Measurements from ENCODE around the gene ACSF2.

Gene ACSF2

DNA sequence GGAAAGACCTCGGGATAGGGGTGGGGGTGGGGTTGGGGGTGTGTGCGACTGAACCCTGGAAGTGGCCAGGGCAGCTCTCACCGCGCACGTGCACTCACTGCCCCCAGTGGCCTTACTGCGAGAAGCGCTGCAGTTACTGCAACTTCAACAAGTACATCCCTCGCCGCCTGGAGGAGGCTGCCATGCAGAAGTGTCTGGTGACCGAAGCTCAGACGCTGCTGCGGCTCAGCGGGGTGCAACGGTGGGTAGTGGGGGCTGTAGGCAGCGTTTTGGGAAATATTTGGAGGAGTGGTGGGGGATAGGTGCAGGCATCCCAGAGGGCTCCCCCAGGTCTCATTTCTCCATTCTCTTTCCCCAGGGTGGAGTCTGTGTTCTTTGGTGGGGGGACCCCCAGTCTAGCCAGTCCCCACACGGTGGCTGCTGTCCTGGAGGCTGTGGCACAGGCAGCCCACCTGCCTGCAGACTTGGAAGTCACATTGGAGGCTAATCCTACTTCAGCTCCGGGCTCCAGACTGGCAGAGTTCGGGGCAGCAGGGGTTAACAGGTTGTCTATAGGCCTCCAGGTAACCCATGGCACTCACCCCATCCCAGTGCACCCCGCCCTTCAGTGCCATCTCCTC, 53.6 kb downstream of the ACSF2 start:
- peak; percentile 81 to 92 for DNase-seq

DNA sequence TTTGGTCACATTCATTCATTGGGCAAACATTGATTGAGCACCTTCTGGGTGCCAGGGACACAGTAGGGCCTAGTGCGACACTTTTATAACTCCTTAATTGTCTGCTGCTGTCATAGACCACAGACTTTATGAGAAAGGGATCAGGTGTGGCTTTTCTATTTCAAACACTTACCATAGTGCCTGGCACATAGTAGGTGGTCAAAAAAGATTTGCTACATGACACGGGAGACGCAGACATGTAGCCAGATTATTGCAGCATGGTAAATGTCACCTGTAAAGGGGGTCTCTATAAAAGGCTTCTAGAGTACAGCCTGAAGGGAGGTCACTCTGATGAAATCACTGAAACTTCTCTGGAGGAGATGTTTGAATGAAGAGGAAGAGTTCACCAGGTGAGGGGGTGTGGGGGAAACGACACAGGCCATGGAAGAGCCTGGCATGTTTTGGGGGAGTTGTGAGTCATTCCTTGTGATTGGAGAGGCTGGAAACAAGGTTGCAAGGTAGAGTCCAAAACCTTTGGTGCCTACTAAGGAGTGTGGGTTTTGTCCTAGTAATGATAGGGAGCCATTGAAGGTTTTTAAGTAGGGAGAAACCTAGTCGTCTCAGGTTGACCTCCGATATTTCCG, 54.2 kb downstream of the ACSF2 start:
- DNase-seq = no peak

DNA sequence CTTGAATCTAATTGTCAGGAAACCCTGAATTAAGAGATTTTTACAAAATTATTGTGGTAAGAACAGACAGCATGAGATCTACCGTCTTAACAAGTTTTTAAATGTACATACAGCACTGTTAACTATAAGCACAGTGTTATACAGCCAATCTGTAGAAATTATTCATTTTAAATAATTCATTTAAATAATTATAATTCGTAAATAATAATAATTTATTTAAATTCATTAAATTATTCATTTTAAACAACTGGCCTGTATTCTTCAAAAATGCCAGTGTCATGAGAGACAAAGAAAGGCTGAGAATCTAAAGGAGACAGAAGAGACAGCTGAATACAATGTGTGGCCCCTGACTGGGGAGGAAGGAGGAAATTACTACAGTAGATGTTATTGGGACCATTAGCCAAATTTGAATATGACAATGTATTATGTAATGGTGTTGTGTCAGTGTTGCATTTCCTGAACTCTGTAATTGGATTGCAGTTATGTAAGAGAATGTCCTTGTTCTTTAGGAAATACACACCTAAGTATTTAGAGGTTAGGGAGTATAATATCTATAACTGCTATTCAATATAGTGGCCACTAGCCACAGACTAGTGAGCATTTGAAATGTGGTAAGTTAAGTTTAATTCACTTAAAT, 55.0 kb downstream of the ACSF2 start:
- DNase-seq = no peak

DNA sequence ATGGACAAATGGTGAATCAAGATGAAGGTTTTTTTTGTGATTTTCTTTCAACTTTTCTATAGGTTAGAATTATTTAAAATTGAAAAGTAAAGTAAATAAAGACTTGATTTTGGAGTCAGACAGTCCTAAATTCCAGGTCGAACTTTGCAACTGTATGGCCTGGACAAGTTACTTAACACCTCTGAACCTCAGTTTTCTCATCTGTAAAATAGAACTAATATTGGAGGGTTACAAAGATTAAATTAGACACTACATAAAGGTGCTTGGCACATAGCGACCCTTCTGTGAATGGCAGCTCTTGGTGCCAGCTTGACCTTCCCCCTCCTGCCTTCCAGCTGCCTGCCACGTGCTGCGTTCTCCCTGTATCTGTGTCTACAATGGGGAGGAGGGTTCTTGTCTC, 55.6 kb downstream of the ACSF2 start:
- no peak for DNase-seq

DNA sequence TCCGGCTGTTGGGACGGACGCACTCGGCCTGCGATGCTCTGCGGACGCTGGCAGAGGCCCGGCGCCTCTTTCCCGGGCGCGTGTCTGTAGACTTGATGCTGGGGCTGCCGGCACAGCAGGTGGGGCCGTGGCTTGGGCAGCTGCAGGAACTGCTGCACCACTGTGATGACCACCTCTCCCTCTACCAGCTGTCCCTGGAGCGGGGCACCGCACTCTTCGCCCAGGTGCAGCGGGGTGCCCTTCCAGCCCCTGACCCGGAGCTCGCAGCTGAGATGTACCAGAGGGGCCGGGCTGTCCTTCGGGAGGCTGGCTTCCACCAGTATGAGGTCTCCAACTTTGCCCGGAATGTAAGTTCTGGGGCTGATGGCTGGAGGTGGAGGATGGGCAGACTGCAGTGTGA, 56.1 kb downstream of the ACSF2 start:
- DNase-seq = no peak

DNA sequence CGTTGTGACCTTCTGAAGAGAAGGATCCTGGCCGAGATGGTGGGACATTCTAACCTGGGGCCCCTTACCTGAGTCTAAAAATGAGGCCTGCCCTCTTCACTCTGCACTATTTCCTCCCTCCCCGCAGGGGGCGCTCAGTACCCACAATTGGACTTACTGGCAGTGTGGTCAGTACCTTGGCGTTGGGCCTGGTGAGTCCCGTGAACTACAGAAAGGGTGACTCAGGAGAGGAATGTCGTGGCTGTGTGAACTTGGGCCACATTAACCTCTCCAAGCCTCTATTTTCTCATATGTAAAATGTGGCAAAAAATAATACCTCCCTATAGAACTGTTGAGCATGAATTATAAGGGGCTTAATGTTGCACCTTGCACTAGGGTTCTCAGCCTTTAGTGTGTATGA, 56.5 kb downstream of the ACSF2 start:
- DNase-seq = peak; percentile 72 to 87

DNA sequence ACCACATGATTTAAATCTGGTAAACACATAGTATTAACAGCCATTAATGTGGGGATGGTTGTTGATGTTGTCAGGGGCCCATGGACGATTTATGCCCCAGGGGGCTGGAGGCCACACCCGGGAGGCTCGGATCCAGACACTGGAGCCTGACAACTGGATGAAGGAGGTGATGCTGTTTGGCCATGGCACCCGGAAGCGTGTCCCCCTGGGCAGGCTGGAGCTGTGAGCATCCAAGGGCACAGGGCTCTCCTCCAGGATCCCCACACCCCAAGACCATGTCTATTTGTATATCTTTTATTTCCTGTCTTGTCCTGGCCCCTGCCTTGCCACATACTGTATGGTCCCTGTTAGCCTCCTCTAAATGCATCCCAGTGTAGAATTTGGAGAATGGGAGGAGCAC, 57.2 kb downstream of the ACSF2 start:
- no peak for DNase-seq

DNA sequence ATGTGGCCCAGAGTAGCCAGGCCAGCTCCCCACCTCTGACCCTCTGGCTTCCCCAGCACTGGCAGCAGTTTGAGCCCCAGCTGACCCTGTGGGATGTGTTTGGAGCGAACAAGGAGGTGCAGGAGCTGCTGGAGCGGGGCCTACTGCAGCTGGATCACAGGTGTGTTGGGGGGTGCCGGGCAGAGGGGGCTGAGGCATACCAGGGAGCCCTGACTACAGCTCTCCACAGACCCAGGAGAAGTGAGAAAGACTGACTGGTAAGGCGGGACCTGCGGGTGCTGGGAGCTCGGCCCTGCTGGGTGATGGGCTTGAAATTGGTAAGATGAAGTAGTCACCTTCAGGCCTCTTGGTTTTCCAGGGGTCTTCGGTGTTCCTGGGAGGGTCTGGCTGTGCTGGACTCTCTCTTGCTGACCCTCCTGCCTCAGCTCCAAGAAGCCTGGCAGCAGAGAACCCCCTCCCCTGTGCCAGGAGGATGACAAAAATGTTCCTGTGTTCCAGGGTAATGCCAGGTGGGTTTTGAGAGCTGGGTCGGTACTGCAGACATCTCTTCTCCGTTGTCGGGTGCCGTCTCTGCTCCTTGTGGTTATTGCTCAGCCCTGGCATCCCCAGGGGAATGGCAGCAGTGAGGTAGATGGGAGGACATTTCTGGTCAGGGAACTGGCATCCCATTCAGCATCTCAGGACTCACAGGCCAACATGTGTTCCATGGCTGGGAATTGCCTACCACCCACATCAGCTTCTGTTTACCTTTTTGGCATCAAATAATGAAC, 58.6 kb downstream of the ACSF2 start:
- DNase-seq = no peak

DNA sequence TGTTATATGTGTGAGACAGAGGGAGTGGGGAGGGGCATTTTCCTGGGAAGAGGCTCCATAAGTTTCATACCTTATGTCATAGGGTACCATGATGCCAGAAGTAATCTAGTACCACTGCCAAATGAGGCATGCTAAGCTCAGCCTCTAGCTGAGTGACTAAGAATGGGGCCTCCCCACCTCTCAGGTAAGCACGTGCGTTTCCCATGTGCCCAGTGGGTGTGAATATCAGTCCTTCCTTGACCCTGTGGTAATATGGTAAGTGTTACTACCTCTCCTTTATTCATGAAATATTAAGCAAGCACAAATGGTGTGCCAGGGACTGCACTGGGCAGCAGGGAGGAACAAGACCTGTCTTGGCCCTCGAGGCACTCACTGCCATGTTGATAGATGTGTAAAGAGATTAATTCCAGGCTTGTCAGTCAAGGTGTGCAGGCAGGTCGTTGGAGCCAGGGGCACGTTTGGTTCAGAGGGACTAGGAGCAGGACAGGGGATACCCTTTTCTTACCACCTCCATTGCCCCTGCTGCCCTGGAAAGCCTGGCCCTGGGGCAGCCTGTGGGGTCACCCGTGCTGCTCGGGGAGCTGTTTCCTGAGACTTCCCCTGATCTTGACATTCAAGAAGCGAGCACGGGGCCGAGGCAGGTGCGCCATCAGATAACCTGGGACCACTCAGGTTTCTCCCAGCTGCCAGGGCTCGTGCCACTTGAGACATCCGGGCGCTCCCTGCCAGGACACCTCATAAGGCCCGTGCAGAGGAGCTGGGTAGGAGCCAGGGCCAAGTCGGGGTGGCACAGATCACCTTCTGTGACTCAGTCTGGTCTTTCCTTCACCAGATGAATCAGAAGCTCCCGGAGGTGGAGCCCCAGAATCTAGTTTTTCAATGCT, 61.4 kb downstream of the ACSF2 start:
- no peak for DNase-seq

DNA sequence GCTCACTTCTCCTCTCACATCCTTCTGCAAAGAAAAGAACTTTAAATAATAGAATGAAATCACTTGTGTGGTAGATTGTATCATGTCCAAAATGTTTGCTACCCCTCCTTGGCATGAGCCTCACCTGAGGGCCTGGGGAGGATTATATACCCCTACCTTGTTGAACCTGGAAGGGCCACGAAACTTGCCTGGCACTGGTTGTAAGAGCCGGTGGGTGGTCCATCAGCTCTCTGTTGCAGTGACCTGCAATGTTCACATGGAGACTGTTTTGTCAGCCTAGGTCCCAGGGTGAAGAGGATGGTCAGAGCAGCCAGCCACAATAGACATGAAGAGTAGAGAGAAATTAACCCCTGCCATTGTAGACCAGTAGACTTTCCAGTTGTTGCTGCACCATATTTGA, 62.9 kb downstream of the ACSF2 start:
- DNase-seq = no peak

DNA sequence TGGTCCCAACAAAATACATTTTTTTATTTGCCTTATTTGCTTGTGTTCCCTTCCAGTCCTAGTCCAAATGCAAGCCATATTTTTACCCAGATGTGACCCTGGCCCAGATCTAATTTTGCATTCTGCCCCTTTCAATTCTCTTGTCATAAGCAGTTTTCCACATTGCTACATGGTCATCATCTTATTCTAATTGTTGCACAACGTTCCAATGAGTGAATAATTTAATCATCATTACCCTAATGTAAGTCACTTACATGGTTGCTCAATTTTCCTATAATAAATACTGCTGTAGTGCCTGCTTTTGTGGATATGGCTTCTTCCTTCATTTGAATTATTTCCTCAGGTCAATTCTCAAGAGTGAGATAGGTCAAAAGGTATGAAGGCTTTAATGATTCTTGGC, 65.5 kb downstream of the ACSF2 start:
- DNase-seq = no peak

DNA sequence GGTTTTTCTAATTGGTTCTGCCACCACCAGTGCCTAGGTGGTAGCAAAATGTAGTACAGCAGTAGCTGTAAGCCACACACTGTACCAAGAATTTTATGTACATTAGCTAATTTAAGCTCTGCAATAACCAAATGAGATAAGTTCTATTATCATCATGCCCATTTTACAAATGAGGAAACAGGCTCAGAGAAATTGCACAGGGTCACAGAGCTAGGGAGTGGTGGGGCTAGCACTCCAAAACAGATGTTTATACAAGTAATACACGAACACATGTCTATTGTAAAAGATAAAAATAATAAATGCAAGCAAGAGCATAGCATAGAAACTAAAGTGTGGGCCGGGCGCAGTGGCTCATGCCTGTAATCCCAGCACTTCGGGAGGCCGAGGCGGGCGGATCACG, 66.2 kb downstream of the ACSF2 start:
- no peak for DNase-seq

DNA sequence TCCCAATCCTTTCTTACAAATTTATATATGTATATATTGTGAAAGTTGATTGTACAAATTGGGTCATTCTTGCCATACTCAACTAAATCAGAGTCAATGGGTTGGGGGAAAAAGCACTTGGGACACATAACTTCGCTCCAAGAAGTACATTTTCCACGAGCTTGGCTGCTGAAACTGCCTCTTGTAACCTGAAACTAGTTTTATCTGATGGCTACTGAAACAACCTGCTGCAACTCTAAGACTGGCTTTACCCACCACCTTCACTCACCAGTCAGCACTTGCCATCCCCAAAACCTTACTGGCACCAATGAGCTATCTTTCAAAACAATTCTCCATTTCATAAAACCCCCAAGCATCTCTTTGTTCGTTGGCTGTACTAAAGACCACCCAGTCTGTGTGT, 67.7 kb downstream of the ACSF2 start:
- DNase-seq = no peak

DNA sequence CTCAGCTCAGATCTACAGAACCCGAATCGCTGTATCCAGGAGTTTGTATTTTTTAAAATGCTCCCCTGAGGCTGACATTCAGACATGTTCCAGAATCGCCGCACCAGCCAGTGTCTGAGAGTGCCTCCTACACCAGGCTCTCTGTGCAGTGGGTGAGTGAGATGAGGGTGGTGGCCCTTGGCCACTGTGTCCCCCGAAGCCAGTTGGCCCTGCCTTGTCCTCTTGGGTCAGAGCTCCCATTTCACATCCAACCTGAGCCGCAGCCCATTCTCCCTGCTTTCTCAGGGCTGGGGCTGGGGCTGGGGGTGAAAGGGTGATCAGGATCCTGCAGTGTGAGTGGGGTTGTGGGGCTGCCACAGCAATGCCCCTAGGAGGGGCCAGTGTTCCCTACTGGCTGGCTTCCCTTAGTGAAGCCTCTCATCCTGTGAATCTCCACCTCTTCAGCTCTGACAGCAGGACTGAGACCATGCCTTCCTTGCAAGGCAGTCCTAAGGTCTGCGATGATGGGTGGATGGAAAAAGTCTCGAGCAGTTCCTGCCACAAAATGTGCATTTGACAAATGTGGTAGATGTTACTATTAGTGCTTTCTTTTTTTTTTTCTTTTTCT, 69.3 kb downstream of the ACSF2 start:
- no peak for DNase-seq

DNA sequence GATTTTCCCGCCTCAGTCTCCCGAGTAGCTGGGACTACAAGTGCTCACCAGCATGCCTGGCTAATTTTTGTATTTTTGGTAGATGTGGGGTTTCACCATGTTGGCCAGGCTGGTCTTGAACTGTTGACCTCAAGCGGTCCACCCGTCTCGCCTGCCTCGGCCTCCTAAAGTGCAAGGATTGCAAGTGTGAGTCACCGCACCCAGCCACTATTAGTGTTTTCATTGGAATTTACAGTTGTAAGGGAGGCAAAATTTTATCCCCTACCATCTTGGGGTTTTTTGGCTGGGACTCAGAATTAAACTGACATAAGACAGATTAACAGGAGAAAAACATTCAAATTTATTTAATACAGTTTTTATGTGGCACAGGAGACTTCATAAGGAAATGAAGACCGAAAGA, 69.9 kb downstream of the ACSF2 start:
- DNase-seq = no peak

DNA sequence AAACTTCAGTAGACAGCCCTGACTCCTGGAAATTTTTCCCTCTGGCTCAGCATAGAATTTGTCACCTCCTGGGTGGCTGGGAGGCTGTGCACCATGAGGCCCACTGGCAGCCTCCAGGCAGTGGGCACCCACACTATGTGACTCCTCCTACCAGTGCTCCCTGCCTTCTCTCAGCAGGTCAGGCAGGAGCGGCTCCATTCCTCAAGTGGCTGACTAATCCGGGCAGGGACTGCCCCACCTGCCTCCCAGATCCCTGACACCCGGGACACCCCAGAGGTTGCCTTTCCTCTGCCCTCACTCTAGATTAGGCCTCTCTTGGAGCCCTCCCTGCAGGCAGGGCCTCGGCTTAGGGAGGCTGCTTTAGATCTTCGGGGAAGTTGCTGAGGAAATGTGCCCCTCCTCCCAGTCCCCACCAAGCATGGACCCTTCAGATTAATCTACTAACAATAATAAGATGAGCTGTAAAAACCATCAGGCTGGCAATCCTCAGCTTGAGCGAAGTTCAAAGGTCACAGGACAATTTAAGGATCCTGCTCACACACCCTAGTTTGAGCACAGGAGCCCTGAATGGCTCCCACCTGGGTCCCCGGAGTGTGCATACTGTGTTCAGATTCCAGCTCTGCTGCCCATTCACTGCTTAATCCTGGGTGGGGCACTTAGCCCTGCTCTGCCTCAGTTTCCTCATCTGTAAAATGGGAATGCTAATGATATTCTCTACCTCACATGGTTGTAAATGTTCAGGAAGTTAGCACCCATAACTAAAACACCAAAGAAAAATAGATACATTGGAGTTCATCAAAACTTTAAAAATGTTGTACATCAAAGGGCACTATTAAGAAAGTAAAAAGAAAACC, 72.2 kb downstream of the ACSF2 start:
- DNase-seq = no peak

DNA sequence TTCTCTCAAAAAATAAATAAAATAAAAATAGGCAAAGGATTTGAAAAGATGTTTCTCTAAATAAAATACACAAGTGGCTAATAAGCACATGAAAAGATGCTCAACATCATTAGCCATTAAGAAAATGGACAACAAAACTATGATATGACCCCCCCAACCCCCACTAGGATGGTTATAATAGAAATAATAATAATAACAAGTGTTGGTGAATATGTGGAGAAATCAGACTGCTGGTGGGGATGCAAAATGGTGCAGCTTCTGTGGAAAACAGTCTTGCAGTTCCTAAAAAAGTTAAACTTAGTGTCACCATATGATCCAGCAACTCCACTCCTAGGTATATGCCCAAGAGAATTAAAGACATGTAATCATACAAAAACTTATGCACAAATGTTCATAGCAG, 73.3 kb downstream of the ACSF2 start:
- no peak for DNase-seq

DNA sequence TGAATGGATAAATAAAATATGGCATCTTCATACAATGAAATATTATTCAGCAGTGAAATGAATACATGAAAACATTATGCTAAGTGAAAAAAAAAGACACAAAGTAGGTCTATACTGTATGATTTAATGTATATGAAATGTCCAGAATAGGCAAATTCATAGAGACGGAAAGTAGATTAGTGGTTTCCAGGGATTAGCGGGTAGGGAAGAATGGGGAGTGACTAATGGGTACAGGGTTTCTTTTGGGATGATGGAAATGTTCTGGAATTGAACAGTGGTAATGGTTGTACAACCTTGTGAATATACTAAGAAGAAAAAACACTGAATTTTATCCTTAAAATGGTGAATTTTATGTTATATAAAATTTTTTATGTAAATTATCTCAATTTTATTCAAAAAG, 73.7 kb downstream of the ACSF2 start:
- DNase-seq = no peak

DNA sequence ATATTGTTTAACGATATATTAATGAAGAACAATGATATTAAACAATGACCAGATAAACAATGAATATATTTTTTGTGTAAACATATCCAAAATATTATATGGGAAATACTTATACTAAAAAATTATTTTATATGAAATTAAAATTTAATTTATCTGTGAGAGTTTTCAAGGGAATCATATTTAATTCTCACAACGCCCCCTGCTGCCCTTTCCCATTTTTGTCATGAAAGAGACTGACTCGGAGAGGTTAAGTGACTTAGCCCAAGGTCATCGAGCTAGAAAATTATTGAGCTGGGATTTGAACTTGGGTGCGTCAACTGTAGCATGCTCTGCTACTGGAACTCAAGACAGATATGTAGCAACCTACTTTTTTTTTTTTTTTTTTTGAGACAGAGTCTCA, 75.0 kb downstream of the ACSF2 start:
- peak; percentile 22 to 56 for DNase-seq

DNA sequence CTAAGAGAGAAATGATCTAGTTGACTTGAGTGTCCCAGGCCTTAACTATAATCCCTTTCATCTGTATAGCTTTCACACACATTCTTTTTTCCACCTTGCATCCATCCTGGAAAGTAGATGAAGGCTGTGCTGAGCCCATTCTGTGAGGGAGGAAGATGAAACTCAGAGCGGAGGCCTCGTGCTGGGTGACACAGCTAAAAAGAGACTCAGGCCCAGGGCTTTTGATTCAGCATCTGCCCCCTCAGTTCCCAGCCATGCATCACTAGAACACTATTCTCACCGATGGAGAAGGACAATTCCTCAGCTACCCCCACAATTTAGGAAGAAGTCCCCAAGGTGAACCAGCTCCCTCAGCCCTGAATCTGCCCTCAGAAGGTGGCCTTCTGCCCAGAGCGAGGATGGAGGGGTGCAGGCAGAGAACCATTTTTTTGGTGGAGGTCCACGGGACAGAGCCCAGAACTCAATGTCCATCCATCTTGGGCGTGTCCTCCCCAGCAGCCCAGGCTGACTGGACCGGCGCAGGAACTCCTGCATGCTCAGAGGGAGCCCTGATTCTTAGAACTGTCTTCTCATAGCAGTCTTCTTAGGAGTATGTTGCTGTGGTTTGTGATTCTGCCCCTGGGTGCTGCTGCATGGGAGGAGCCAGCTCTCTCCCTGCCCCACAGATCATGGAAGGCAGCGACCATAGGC, 76.4 kb downstream of the ACSF2 start:
- no peak for DNase-seq

DNA sequence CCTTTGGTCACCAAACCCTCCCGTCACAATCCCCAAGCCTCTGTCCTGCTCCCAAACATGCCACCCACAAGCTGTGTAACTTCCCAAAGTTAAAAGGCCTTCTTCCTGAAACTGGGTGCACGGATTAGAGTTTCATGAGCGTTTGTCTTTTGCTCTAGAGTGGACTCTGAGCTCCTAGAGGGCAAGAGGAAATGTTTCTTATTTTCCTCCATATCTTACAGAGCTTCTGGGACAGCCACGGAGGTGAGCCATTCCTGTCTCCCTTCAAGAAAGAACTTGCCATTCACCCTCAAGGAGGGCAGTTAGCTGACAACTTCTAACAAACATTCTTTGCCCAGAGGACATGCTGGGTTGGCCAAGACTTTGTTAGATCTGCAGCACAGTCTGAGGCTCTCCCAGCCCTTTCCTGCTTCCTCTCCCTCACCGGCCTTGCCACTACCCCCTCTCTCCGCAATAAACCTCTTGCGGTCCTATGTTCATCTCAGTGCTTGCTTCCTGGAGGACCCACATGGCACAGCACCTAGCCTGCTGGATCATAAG, 79.6 kb downstream of the ACSF2 start:
- no peak for DNase-seq

Data from NCI-H526 (cell line).